ENCODE results near the gene MARCHF10.
"Not testable (repeated sequence)": the region's sequence is repeated elsewhere in the genome, so short reads cannot be mapped to it uniquely, and the experiment has no call there.

The MARCHF10 gene

DNA sequence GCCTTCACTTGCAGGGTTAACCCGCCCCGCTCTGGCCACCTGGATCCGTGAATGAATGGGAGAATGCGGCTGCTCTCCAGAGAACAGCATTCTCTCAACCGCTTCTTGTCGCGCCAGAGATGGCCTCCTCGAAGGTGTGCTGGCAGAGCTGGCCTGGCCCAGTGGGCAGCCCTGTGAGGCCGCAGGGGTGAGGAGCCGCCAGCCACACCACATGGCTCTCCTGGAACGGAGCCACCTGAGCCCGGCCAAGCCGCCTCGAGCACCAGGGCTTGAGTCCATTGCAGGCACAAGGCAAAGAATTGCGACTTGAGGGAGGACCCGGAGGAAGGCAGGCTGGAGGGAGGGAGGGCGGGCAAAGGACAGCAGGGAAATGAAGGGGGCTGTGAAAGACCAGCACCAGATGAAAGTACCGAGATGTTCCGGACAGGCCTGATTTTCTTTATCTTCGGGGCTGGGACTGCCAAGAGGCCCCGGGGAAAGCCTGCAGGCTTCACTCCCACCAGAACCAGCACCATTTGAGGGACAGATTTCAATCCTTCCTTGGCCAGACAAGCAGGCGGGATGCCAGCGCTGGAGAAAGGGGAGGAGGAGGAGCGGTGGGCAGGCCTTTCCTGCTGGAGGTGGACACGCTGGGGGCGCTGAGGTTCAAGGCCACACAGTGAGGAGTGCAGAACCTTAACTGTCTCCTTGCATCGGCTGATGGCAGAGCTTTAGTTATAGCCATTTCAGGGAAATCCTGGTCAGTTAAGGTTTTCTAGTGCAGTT lies 111.2 kb downstream of the MARCHF10 start:
- DNase-seq (ENCODE audit: low read depth): no peak

- no peak for DNase-seq (ENCODE audit: low read depth)
Measured at GRCh38 chr17:62696256-62696655, 111.9 kb downstream of the MARCHF10 start.

- not testable (repeated sequence) for DNase-seq (ENCODE audit: low read depth)
Measured at GRCh38 chr17:62695093-62695738, 112.9 kb downstream of the MARCHF10 start.

DNA sequence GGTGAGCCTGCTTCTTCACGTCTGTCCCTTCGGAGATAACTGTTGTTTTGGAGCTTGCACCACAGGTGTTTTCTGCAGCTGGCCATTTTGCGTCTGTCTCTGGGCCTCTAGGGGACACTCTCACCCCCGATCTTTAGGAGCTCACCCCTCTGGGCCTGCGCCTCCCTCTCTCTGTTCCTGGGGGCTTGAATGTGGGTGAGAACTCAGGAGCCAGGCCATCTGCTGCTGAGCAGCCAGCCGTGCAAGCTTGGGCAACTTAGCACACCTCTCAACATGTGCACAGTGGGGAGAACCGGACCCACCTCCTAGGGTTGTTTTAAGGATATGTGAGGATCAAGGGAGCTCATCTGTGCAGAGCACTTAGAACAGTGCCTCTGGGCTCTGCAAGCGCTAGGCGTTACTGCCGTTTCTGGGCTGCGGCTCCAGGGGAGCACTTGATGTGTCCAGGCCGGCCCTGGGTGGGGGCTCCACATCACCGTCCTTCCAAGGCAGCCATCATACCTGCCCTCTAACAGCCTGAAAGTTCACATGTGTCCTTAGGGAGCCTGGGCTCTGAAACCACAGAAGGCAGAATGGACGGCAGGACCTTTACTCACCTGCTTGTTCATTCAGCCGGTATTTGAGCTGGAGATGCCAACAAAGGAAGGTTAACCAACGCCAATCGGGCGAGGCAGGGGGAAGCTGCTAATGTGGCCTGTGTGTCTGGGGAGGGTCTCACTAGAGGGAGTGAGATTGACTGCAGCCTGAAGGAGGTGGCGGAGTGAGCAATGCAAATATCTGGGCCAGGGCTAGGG lies 114.3 kb downstream of the MARCHF10 start:
- DNase-seq (ENCODE audit: low read depth): no peak

DNA sequence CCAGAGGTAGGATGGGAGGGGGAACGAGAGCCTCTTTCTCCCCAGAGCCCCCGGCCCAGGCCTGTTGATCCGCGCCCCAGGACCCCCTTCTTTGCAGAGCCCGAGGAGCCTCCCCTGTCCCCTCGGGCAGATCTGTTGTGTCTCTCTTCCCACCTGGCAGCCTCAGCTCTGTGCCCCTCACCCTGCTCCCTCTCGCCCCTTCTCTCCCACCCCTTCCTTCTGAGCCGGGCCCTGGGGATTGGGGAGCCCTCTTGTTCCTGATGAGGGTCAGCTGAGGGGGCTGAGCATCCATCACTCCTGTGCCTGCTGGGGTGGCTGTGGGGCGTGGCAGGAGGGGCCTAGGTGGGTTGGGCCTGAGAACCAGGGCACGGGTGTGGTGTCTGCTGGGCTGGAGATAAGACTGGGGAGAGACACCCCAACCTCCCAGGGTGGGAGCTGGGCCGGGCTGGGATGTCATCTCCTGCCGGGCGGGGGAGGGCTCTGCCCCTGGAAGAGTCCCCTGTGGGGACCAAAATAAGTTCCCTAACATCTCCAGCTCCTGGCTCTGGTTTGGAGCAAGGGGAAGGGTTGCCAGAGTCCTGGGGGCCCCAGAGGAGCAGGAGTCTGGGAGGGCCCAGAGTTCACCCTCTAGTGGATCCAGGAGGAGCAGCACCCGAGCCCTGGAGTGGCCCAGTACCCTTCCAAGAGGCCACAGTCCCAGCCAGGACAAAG lies 115.2 kb downstream of the MARCHF10 start:
- DNase-seq (ENCODE audit: low read depth): no peak

DNA sequence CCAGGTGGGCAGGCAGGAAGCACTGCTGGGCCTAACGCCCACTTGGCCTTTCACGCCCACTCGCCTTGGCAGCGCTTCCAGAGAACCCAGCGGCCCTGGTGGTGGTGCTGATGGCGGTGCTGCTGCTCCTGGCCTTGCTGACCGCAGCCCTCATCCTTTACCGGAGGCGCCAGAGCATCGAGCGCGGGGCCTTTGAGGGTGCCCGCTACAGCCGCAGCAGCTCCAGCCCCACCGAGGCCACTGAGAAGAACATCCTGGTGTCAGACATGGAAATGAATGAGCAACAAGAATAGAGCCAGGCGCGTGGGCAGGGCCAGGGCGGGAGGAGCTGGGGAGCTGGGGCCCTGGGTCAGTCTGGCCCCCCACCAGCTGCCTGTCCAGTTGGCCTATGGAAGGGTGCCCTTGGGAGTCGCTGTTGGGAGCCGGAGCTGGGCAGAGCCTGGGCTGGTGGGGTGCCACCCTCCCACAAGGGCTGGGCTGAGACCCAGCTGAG lies 115.9 kb downstream of the MARCHF10 start:
- DNase-seq (ENCODE audit: low read depth): no peak

DNA sequence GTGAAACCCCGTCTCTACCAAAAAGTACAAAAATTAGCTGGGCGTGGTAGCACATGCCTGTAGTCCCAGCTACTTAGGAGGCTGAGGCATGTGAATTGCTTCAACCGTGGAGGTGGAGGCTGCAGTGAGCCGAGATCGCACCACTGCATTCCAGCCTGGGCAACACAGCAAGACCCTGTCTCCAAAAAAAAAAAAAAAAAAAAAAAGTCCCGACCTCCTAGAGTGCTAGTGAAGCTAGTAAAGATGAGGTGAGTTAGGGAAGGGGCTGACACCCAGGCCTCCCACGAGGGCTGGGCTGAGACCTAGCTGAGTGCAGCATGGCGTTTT lies 116.6 kb downstream of the MARCHF10 start:
- DNase-seq (ENCODE audit: low read depth): not testable (repeated sequence)

DNA sequence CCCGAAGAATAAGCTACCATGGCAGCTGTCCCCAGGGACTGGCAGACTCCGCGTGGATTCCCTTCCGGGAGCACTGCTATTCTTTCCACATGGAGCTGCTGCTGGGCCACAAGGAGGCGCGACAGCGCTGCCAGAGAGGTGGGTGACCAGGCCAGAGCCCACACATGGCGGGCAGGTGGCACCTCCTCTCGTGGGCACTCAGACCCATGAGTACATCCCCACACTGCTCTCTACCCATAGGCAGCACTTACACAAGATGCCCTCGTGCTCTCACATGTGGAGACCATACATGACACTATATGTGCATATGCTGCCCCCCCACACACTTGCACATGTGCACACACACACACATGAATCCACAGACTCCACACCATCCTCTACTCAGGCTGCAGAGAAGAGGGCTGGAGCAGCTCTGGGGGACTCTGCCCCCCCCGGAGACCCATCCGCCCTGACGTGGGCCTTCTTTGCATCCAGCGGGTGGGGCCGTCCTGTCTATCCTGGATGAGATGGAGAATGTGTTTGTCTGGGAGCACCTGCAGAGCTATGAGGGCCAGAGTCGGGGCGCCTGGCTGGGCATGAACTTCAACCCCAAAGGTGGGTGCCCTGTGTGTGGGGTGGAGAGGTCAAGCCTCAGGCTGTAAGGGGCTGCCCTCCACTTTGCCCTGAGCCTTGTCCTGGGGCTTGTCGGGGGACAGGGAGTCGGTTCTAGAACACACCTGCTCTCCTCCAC lies 117.8 kb downstream of the MARCHF10 start:
- no peak for DNase-seq (ENCODE audit: low read depth)

DNA sequence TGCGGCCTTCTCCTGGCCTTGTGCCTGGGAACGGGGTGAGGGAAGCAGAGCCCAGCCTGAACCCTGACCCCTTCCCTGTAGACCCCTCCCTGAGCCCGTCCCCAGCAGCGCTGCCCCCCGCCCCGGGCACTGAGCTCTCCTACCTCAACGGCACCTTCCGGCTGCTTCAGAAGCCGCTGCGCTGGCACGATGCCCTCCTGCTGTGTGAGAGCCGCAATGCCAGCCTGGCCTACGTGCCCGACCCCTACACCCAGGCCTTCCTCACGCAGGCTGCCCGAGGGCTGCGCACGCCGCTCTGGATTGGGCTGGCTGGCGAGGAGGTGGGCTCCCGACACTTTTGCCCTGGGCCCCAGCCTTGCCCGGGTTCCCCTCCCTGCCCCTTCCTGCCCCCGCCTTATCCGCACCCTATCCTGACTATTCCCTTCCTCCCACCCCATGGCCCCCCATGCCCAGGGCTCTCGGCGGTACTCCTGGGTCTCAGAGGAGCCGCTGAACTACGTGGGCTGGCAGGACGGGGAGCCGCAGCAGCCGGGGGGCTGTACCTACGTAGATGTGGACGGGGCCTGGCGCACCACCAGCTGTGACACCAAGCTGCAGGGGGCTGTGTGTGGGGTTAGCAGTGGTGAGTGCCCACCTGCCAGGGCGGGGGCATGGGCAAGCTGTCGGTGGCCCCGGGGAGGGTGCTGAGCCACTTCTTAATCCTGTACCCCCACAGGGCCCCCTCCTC lies 118.5 kb downstream of the MARCHF10 start:
- DNase-seq (ENCODE audit: low read depth): no peak

DNA sequence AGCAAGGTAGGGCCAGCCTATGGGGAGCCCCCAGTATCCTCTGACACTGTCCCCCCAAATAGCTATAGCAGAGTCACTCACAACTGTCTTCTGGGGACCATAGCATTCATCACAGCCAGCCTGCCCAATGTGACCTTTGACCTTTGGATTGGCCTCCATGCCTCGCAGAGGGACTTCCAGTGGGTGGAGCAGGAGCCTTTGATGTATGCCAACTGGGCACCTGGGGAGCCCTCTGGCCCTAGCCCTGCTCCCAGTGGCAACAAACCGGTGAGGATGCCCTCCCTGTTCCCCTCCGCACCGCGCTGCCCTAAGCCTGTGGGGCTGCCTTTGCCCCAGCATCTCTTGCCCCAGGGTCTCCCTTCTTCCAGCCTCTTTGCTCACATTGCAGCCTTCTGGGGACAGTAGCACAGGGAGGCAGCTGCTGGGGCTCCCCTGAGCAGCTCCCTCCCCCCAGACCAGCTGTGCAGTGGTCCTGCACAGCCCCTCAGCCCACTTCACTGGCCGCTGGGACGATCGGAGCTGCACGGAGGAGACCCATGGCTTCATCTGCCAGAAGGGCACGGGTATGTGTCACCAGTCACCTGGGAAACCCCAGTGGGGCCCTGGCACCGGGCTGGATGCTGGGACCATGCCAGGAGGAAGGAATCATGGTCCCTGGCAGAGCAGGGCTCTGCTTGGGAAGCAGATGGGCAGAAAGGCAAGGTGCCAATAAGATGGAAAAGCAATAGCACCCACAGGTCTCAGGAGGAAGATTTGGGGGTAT lies 119.5 kb downstream of the MARCHF10 start:
- no peak for DNase-seq (ENCODE audit: low read depth)

- DNase-seq (ENCODE audit: low read depth): no peak
Measured at GRCh38 chr17:62687997-62688396, 120.1 kb downstream of the MARCHF10 start.

DNA sequence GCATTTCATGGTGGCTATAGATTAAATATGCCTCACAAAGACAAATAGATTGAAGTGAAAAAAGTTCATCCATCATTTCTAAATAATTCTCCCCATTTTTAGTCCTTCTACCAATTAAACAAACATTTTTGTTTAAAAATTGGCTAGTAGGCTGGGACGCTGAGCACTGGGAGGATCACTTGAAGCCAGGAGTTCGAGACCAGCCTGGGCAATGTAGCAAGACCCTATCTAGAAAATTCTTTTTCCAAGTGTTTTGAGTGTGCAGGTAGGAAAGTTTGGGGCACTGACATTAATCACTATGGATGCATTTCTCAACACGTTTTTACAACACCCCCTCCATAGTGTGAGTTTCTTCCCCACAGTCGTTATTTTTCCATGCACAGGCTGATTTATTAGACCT lies 123.9 kb downstream of the MARCHF10 start:
- no peak for DNase-seq (ENCODE audit: low read depth)

DNA sequence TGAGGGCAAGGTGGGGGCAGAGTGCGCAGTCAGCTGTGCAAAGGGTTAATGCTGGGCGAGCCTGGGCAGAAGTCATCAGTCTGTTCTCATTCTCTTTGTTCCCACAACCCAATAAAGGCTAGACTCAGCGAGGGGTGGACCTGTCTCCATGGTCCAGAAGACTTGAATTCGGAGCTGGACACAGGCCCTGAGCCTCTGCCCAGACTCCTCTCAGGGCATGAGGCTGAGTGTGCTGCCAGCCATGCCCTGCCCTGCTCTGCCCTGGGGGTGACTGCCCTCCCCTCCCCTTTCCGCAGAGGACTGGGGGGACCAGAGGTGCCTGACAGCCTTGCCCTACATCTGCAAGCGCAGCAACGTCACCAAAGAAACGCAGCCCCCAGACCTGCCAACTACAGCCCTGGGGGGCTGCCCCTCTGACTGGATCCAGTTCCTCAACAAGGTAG lies 126.2 kb downstream of the MARCHF10 start:
- DNase-seq (ENCODE audit: low read depth): no peak

DNA sequence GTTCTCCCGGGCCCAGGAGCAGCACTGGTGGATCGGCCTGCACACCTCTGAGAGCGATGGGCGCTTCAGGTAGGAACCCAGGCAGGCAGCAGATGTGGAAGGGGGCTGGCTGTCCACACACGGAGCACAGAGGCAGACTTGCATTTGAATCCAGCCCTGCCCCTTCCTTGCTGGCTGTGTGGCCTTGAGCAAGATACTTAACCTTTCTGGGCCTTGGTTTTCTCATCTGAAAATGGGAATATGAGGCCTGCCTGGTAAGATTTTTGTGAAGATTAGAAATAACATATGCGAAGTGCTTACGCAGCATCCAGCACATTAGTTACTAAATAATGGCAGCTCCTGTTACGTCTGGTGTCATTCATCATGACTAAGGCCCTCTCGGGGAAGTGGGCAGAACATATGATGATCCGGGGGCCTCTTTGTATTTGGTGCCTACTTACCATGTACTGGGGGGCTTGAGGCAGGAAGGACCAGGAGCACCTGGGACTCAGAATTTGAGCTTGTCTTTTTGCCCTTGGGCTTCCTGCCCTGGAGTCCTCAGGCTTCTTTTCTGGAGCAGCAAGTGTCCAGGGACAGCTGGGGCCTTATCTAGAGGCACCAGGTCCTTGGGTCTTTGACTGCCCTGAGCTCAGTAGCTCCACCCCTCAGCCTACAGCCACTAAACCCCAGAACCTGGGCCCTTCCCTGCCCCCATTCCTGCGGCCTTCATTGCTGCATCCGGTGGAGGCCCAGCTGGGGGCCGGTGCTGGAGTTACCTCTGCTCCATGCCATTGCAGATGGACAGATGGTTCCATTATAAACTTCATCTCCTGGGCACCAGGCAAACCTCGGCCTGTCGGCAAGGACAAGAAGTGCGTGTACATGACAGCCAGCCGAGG lies 126.8 kb downstream of the MARCHF10 start:
- DNase-seq (ENCODE audit: low read depth): no peak

DNA sequence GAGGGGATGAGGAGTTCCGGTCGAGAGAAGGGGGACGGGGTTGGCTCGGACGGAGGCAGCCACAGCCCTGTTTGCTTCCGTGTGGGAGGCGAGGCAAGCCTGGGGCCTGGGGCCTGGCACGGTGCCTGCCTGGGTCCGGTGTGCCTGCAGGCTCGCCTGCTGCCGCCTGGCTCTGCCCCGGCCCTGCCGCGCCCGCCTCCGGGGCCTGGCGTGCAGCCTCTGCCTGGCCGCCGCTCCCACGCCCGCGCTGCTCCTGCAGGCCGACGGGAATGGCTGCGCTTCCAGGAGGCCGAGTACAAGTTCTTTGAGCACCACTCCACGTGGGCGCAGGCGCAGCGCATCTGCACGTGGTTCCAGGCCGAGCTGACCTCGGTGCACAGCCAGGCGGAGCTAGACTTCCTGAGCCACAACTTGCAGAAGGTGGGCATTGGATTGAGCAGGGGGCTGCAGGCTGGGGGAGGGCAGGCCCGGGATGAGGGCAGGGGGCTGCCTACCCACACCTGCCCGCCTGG lies 127.5 kb downstream of the MARCHF10 start:
- no peak for DNase-seq (ENCODE audit: low read depth)

- DNase-seq (ENCODE audit: low read depth): no peak
Measured at GRCh38 chr17:62679866-62680377, 128.2 kb downstream of the MARCHF10 start.

DNA sequence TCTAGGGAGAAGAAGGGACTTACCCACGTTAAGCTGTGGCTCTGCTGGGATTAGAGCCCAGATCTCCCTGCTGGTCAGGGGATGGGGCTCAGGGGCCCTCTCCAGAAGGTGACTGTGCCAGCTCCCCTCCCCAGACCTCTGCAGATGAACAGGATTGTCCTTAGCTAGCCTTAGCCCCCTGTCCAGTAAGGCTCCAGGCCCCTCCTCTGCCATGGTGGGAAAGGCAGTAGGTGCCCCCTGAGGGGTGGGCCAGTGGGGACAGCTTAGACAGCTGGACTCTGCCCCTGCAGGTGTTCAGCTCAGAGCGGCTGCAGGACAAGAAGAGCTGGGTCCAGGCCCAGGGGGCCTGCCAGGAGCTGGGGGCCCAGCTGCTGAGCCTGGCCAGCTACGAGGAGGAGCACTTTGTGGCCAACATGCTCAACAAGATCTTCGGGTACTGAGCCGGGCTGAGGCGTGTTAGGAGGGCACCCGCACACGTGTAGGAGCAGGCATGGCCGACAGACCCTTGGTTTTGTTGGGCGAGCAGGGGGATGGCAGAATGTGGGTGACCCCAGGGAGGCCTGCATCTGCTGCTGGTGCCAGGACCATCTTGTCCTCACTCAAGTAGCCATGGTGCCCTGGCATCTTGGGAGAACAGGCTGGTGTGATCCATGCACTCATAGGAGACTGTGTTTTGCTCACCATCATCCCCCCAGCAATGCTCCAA lies 129.7 kb downstream of the MARCHF10 start:
- no peak for DNase-seq (ENCODE audit: low read depth)

Measured in stimulated activated CD8-positive, alpha-beta memory T cell treated with anti-CD3 and anti-CD28 coated beads, Interleukin-12 subunit alpha, Interleukin-12 subunit beta, amount 100 ng/mL, for 4 hours (primary cell).